Breast epithelium (tissue), 3 donors: ENCODE measurements around the gene GIMAP1.

Source experiments
- POLR2A ChIP-seq: fragments of 450-650 bp; IDR thresholded peaks from one replicate; pipeline ENCODE4 v1.6.1; 2016; ENCODE audit warnings: antibody characterized with exemption, mild to moderate bottlenecking, moderate library complexity
- POLR2AphosphoS5 ChIP-seq, 3 donors: sonication (generic); formaldehyde crosslinking; IDR thresholded peaks; one replicate each; pipeline ENCODE4 v1.6.1; 2017; ENCODE audit warnings: antibody characterized with exemption in 3 of 3
- TF ChIP-seq, protein P1 (sequence below), 3 donors: fragments of 450-650 bp; IDR thresholded peaks; one replicate each; pipeline ENCODE4 v1.5.1; 2016 to 2017; ENCODE audit warnings: antibody characterized with exemption in 3 of 3, mild to moderate bottlenecking in 3 of 3, moderate library complexity in 3 of 3

DNA sequence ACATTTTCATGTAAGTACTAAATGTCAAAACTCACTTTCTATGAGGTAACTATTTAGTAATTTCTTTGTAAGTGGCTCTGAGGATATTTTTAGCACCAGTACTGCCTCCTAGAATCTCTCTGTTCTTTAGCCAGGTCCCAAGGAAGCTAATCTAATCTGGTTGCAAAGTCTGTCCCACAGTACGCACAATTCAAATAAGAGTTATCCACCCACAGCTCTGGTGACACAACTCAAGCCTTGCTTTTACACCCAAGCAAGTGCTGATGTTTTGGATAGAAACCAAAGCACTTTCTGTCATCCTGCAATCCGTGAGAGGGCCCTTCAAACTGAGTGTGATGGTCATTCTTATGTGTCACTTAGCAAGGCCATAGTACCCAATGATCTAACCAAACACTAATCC lies 35.3 kb downstream of the GIMAP1 start:
- TF ChIP-seq, protein P1, sequence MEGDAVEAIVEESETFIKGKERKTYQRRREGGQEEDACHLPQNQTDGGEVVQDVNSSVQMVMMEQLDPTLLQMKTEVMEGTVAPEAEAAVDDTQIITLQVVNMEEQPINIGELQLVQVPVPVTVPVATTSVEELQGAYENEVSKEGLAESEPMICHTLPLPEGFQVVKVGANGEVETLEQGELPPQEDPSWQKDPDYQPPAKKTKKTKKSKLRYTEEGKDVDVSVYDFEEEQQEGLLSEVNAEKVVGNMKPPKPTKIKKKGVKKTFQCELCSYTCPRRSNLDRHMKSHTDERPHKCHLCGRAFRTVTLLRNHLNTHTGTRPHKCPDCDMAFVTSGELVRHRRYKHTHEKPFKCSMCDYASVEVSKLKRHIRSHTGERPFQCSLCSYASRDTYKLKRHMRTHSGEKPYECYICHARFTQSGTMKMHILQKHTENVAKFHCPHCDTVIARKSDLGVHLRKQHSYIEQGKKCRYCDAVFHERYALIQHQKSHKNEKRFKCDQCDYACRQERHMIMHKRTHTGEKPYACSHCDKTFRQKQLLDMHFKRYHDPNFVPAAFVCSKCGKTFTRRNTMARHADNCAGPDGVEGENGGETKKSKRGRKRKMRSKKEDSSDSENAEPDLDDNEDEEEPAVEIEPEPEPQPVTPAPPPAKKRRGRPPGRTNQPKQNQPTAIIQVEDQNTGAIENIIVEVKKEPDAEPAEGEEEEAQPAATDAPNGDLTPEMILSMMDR (IDR thresholded peaks at IDR 0.05) = no peak
- no peak for TF ChIP-seq POLR2A
- TF ChIP-seq POLR2AphosphoS5 (IDR thresholded peaks at IDR 0.05) = no peak
